ENCODE data around the gene TRDN.
"Not testable (repeated sequence)": the region's sequence is repeated elsewhere in the genome, so short reads cannot be mapped to it uniquely, and the experiment has no call there.

DNA sequence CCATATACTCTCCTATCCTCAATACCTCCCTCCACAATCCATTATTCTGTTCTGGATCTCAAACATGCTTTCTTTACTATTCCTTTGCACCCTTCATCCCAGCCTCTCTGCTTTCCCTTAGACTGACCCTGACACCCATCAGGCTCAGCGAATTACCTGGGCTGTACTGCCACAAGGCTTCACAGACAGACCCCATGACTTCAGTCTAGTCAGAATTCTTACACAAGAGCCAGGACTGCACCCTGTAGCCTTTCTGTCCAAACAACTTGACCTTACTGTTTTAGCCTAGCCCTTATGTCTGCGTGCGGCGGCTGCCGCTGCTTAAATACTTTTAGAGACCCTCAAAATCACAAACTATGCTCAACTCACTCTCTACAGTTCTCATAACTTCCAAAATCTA is 76.9 kb downstream of the TRDN start:
- TF ChIP-seq, protein P1, sequence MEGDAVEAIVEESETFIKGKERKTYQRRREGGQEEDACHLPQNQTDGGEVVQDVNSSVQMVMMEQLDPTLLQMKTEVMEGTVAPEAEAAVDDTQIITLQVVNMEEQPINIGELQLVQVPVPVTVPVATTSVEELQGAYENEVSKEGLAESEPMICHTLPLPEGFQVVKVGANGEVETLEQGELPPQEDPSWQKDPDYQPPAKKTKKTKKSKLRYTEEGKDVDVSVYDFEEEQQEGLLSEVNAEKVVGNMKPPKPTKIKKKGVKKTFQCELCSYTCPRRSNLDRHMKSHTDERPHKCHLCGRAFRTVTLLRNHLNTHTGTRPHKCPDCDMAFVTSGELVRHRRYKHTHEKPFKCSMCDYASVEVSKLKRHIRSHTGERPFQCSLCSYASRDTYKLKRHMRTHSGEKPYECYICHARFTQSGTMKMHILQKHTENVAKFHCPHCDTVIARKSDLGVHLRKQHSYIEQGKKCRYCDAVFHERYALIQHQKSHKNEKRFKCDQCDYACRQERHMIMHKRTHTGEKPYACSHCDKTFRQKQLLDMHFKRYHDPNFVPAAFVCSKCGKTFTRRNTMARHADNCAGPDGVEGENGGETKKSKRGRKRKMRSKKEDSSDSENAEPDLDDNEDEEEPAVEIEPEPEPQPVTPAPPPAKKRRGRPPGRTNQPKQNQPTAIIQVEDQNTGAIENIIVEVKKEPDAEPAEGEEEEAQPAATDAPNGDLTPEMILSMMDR (IDR thresholded peaks at IDR 0.05 in 8 of 11, conservative IDR thresholded peaks at IDR 0.05 in 3 of 11): not testable (repeated sequence)
- TF ChIP-seq POLR2A (IDR thresholded peaks at IDR 0.05): not testable (repeated sequence)
